T-helper 2 cell (primary cell): ENCODE measurements around the gene LENEP.

Experiments
- DNase-seq, 5 experiments: peaks; one replicate each; pipeline versions ENCODE4 v3.0.0 to v3.0.0-alpha.2; 2012 to 2022

Gene LENEP

DNA sequence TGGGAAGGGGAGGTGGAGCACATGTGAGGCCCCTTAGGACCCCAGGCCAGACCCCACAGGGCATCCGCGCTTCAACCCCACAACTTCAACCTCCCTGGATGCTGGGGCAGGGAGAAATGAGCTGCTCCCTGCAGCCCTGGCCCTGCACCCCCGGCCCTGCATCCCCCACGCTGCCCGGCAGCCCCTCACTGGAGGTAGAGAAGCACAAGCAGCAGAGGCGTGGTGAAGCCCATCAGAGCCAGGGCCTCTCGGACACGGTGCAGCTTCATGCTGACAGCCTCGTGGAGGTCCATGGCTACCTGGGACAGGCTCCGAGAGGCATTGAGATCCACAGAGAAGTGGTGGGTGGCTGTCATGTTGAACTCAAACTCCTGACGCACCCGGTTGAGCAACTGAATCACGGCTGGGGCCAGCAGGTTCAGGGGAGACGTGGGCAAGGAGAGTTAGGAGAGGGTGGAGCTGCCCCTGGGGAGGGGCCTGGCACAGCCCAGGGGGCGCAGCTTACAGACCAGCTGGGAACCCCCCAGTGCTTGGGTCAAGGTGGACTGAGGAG, 36.9 kb downstream of the LENEP start:
- DNase-seq, result no peak

DNA sequence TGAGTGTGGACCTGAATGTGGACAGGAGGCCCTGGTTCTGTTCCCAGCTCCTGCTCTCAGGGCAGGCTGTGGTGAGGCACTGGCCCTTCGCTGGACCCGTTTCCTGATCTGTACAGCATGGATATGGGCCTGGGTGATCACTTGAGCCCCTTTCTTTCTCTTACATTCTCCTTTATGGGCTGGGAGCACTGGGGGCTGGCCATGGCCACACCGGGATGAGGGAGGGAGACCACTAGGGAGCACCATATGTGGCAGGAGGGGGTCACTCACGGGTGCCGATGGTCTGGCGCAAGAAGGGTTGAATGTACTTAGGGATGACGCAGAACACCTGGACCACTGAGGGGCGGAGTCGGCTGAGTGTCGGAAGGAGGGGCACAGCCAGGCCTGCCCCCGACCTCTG, 37.5 kb downstream of the LENEP start:
- no peak for DNase-seq

DNA sequence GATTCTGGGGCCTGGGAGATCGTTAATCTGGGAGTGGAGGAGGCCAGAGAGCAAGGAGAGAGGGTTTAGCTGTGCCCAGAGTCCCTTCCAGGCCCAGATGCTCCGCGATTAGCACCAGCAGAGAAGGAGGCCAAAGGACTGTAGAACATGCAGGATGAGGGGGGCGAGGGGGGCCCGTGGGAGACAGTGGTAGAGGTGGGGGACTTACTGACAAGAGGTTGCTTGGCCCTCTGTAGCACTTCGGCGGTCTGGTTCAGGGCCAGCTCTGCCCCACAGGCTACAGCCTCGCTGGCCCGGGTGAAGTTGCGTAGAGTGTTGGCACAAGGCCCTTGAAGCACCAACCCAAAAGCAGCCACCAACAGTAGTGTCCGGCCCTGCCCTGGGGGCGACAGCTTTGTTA, 39.5 kb downstream of the LENEP start:
- no peak for DNase-seq

DNA sequence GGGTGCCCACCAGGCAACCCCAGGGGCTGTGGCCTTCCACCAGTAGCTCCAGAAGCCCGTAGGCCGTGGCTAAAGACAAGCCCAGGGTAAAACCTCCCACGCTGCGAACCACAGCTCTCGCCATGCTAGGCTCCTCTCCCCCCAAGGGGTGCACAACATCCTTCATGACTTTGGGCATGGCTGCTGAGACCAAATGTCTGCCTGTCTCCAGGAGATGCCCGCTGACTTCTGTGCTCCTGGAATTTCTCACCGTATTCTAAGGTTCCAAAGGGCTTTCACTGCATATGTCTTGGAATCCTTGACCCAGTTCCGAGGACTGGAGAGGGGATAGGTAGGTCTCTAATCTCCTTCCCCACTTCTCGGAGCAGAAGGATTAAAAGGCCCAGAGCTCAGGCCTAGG, 40.1 kb downstream of the LENEP start, which contains the start of the genes DCST1 and DCST2:
Gene DCST1 (plus strand): TSS at position 301 of the 400 bp plus-strand sequence. CDS start 213 bp downstream, outside the sequence.
Gene DCST2 (minus strand): TSS at position 258 of the 400 bp plus-strand sequence. CDS start 80 bp downstream, at position 178.
- no peak for DNase-seq

DNA sequence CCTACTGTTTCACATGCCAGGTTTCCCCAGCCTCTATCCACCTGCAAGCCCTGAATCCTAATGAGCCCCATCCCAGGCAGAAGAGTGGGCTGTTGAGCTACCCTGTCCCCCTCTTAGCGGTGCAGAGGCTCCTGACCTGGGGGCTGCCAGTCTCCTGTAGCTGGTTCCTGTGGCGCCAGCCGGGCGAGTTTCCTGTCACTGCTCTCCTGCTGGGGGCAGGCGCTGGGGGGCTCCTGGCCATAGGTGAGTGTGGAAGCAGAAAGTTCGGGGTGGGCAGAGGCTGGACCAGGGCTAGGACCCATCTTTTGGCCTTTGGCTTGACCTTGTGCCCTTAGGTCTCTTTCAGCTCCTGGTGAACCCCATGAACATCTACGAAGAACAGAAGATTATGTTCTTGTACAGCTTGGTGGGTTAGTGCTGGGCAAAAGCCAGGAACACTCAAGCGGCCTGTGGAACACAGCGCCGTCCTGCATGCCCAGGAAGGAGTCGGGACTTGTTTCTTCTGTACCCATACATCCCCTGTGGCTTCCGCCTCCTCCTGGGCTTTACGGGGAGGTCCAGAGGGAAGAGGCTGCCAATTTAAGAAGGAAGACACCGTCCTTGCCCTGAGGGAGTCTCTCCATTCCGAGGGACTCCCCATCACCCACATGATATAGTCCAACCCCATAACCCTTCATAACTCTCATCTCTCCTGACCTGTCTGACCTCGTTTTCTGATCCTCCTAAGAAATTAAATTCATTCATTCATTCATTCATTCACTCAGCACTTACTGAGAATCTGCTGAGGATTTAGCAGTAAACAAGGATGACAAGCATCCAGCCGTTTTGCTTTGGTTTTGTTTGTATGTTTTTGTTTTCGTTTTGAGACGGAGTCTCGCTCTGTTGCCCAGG, 41.2 kb downstream of the LENEP start:
- no peak for DNase-seq

DNA sequence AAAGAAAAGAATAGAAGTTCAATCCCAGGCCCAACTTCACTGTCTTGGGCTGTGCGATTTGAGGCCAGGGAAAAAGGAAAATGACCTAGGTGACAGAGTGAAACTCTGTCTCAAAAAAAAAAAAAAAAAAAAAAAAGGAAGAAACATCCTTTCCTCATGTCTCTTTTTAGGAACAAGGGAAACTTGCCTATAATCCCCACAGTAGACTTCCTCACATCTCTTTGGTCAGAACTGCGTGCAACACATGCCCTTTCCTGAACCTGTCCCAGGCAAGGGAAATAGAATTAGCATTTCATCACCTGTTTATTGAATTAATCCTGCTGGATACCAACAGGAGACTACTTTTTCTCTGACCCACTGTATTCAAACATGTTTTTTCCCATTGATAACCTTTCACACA, 42.5 kb downstream of the LENEP start:
- no peak for DNase-seq

DNA sequence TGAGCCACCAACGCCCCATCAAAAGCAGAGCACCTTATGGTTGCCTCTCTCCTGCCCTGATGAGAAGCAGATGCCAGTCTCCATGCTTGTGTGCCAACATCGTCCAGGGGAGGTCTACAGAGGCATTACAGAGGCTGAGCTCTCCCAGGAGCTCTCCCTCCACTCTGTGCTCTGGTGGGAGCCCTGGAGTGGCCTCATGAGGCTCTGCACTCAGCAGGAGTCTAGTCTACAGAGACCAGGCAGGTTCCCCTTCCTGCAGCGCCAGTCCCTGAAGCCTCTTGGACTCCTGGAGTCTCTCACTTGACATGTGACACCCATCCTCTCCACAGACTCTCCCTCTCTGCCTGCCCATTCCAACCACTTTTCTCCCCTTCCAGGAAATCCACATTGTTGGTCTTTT, 43.7 kb downstream of the LENEP start:
- DNase-seq, result no peak

DNA sequence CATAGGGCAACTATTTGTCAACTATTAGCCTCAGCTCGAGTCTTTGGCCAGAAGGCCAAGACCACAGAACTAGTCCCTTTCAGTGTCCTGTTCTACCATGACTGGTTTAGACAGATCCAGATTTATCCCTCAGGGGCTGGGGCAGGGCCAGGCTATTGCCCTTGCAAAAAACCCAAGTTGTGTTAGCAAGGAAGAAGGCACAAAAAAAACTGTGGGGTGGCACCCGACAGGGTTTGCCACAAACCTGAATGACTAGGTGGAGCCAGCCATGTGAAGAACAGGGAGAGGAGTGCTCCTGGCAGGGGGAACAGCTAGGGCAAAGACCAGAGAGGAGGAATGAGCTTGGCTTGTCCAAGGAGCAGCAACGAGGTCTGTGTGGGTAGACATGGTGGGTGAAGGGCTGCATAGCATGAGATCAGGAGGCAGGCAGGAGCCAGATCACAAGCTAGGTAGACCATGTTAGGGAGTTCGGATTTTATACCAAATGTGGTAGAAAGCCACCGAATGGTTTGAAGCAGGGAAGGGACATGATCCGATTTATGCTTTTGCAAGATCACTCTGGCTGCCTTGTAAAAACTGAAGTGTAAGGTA, 44.6 kb downstream of the LENEP start:
- no peak for DNase-seq

DNA sequence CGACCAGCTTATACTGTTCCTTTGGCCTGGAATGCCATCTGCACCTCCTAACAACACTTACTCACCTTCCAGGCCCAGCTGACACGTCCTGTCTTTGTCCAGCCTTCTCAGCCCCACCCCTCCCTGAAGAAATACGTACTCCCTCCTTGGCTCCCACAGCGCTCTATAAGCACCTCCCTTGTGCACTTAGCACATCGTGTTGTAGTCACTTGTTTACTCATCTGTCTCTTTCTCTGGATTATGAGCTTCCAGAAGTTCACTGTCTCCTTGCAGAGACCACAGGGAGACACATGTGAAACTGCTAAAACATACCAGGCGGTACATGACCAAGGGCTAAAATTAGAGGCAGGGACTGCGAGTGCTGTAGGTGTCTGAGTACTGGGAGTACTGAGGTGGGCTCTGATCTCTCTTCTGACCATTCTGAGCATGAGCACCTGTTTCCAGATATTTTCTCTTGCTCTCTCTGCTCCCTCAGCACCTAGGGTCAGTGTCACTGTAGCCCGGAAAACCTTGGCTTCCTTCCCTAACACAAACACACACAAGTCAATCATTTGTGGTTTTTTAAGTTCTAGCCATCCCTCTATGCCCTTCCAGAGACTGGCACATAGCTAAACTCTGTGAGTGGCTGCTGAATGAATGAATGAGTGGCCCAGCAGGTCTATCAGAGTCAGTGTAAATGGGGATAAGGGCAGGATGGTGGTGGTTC, 45.4 kb downstream of the LENEP start:
- no peak for DNase-seq

DNA sequence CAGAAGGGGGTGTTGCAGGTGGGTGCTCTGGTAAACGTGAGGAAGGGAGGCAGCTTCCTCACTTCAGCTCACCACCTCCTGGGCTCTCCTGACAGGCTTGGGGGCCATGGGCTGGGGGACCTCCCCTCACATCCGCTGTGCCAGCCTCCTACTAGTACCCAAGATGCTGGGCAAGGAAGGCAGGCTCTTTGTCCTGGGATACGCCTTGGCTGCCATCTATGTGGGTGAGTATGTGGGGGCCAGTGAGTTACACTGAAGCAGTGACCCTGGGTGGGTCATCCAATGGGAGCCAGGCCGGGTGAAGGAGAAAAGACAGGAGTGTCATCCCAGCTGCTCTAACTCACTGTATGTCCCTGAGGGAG, 45.9 kb downstream of the LENEP start:
- no peak for DNase-seq

DNA sequence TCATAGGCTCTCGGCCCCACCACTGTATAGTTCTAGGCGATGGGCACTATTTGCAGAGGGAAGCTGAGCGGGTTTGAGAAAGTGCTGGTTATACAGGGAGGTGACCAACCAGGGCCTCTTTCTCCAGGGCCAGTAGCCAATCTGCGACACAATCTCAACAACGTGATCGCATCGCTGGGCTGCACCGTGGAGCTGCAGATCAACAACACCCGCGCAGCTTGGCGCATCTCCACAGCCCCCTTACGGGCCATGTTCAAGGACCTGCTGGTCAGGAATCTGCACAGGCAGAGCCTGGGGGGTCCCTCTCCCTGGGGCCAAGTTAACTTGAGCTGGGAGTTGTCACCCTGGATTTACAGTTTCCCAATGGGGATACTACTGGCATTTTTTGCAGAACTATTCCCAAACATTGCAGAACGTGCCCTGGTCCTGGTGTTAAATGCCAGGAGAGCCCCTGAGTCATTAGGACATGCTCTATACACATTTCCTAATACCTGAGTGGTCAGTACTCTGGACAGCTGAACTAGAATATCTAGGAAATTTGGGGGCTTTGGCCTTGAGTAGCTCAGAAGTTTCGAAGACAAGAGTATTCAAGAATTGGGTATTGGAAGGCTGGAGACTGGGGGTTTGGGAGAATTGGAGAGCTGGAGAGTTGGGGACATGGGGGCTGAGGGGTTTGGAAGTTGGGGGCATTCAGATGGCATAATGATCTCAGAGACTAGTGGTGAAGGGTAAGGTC, 47.1 kb downstream of the LENEP start:
- DNase-seq, result no peak

DNA sequence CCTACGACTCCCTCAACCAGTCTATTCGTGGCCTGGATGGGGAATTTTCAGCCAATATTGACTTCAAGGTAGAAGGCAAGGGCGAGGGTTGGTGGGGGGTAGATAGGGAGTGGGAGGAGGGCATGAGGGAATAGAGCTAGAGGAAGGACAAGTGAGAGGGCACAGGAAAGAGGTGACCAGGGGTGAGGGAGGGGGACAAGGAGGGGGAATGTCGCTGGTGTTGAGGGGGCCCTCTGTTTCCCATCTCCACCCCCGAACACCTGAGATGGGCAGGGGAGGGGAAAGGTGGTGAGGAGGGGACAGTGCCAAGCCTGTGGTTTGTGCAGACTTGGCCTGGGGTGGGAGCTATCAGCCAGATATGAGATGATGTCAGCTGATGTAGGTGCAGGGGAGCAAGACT, 49.4 kb downstream of the LENEP start:
- no peak for DNase-seq

DNA sequence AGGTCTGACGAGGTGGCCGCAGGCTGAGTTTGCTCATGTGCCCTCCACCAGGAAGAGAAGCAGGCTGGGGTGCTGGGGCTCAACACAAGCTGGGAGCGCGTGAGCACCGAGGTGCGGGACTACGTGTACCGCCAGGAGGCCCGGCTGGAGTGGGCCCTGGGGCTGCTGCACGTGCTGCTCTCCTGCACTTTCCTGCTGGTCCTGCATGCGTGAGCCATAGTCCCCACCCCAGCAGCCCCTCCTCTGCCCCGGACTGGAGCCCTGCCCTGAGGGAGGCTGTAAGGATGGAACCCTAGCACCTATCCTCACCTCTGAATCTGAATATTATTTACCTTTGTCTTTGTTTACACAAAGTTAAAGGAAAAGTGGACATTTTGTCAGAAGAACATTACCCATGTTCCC, 49.9 kb downstream of the LENEP start:
- no peak for DNase-seq

DNA sequence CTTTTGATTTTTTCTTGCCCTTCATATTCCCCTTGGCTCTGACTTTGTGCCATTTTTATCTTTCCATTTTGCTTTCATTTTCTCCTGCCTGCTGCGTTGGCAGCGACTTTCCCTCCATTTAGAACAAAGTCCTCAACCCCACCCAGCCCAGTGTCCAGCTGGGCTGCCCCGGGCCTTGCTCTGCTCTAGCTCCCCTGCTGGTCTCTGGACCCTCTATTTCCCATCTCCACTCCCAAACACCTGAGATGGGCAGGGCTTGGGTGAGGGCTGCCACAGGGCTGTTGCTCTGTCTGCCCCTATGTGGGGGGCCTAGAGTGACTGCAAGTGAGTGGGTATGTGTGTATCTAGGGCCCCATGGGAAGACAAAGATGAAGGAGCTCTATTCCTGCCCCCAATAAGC, 50.4 kb downstream of the LENEP start:
- DNase-seq, result no peak
